Mesothelial cell of epicardium (in vitro differentiated cells): ENCODE measurements around the gene OR5K2. TPM values are rescaled to one million over a fixed set of nuclear protein-coding genes. Genes with fewer than 3 reads are reported as not detected.

ENCODE experiments used
- DNase-seq, 2 experiments: peaks; one replicate each; pipeline ENCODE4 v3.0.0; 2021; ENCODE audit warnings: low spot score in 2 of 2; ENCODE audit not compliant: unreplicated experiment in 2 of 2
- H3K27ac Mint-ChIP-seq: 2 replicates; pipeline ENCODE4 v1.8.0; 2021; ENCODE audit warnings: mixed read lengths
- H3K27me3 Mint-ChIP-seq: 2 replicates; pipeline ENCODE4 v1.8.0; 2021; ENCODE audit warnings: low read depth, mixed read lengths
- H3K36me3 Mint-ChIP-seq: 2 replicates; pipeline ENCODE4 v1.8.0; 2021; ENCODE audit warnings: mixed read lengths
- H3K4me1 Mint-ChIP-seq: 2 replicates; pipeline ENCODE4 v1.8.0; 2021; ENCODE audit warnings: mixed read lengths
- H3K4me3 Mint-ChIP-seq: 2 replicates; pipeline ENCODE4 v1.8.0; 2021; ENCODE audit warnings: mild to moderate bottlenecking, moderate library complexity, mixed read lengths
- H3K9me3 Mint-ChIP-seq: 2 replicates; pipeline ENCODE4 v1.8.0; 2021; ENCODE audit warnings: mixed read lengths
- total RNA-seq: library from RNA; stranded (reverse); gene quantifications from 3 replicates; pipeline ENCODE4 v1.2.1, GENCODE V29; 2021
- TF ChIP-seq, protein P1 (sequence below): fragments of 200-600 bp; sonication (generic); IDR thresholded peaks from one replicate; pipeline ENCODE4 v1.5.0; 2021; ENCODE audit warnings: antibody characterized with exemption; ENCODE audit not compliant: unreplicated experiment

Gene OR5K2
- total RNA-seq, result not detected in 3 replicates

DNA sequence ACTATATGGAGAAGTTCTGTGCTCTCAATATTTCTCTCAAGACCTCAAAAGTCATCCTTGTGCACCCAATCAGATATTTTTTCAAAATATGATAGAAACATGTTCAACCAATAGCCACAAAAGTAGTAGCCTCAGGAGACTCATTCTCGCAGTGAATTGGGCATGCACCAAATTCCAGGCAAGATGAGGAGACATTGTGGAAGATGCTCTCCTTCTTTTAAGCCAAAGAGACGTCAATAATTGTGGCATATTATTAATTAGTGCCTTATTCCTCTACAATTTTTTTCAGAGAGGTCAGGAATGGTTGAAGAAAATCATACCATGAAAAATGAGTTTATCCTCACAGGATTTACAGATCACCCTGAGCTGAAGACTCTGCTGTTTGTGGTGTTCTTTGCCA lies at the start of gene OR5K2:
TSS of gene OR5K2 (plus strand) at position 301 of the 400 bp plus-strand sequence. CDS start at position 301, 0 bp downstream.
- Mint-ChIP-seq H3K9me3 (no peaks in the 10 kb centered on the region), H3K27me3 (peaks cover 18% of the 10 kb centered on the region), H3K36me3 (no peaks in the 10 kb centered on the region), H3K27ac (no peak within 1 kb of the TSS), H3K4me1 (peaks cover 4% of the 10 kb centered on the region), H3K4me3 (no peak within 1 kb of the TSS)
- DNase-seq, result no peak
- TF ChIP-seq, protein P1, sequence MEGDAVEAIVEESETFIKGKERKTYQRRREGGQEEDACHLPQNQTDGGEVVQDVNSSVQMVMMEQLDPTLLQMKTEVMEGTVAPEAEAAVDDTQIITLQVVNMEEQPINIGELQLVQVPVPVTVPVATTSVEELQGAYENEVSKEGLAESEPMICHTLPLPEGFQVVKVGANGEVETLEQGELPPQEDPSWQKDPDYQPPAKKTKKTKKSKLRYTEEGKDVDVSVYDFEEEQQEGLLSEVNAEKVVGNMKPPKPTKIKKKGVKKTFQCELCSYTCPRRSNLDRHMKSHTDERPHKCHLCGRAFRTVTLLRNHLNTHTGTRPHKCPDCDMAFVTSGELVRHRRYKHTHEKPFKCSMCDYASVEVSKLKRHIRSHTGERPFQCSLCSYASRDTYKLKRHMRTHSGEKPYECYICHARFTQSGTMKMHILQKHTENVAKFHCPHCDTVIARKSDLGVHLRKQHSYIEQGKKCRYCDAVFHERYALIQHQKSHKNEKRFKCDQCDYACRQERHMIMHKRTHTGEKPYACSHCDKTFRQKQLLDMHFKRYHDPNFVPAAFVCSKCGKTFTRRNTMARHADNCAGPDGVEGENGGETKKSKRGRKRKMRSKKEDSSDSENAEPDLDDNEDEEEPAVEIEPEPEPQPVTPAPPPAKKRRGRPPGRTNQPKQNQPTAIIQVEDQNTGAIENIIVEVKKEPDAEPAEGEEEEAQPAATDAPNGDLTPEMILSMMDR, result no peak

DNA sequence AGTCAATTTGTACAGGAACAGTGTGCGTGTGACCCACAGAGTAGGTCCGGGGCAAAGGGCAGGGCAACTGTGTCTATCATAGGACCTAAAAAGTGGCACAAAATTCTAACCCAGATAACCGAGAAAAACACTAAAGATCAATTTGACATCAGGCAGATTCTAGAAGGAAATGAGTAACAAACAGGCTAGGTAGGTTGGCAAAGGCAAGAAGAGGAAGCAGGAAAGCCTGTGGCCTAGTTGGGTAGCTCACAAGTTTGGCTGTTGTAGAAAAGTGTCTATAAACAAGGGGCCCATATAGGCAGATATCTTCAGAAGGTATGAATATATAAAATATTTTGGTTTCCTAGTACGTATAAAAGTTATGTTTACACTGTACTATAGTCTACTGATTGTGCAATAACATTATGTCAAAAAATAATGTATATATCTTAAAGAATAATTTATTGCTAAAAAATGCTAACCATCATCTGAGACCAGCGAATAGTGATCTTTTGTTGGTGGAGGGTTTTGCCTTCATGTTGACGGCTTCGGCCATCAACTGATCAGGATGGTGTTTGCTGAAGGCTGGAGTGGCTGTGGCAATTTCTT lies 47.8 kb upstream of the OR5K2 start:
- Mint-ChIP-seq H3K9me3 (peaks cover 3% of the 10 kb centered on the region), H3K27ac (no peak overlapping the region), H3K4me1 (no peaks in the 10 kb centered on the region)

DNA sequence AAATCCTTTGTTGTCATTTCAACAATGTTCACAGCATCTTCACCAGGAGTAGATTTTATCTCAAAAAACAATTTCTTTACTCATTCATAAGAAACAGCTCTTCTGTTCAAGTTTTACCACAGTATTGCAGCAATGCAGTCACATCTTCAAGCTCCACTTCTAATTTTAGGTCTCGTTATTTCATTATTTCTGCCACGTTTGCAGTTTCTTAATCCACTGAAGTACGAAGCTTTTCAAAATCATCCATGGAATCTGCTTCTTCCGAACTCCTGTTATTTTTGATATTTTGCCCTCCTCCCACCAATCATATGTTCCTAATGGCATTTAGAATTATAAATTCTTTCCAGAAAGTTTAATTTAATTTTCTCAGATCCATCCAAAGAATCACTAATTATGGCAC lies 47.1 kb upstream of the OR5K2 start:
- Mint-ChIP-seq H3K27ac (no peak overlapping the region), H3K4me1 (no peaks in the 10 kb centered on the region), H3K9me3 (peaks cover 3% of the 10 kb centered on the region), H3K4me3 (no peak overlapping the region), H3K36me3 (no peaks in the 10 kb centered on the region), H3K27me3 (no peaks in the 10 kb centered on the region)
- TF ChIP-seq, protein P1, result no peak
- DNase-seq, result no peak

More for the DNA sequence above, 47.8 kb upstream of the OR5K2 start:
- H3K36me3 Mint-ChIP-seq, result no peaks in the 10 kb centered on the region
- no peak for DNase-seq
- H3K4me3 Mint-ChIP-seq, result no peak overlapping the region
- TF ChIP-seq, protein P1, result no peak
- H3K27me3 Mint-ChIP-seq, result no peaks in the 10 kb centered on the region

DNA sequence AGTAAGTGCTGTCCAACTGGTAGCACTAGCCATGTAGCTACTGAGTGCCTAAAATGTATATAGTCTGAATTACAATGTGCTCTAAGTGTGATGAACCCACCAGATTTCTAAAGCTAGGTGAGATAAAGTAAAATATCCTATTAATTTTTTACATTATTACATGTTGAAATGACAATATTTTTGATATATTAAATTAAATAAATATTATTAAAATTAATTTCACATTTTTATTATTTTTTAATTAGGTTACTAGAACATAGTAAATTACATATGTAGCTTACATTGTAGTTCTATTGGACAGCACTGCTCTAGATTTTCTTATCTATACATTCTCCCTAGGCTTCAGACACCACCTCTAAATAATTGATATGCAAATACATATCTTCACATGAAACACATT lies 43.7 kb upstream of the OR5K2 start:
- no peak overlapping the region for H3K4me3 Mint-ChIP-seq
- H3K4me1 Mint-ChIP-seq, result no peaks in the 10 kb centered on the region
- TF ChIP-seq, protein P1, result no peak

DNA sequence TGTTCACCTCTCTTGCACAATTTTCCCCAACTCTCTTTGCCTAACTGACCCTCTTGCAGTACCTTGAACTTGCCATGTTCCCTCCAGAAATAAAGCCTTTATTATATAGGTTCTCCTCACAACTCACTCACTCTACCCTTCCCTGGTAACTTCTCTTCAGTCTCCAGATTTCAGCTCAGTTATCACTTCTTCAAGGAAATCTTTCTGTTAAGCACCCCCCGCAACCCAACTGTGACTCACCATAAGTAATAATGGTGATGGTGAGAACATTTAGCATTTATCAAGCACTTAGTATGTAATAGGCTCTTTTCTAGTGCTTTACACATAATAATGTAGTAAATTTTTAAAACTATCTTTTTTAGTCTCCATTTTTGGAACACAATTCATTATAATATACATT lies 42.6 kb upstream of the OR5K2 start:
- Mint-ChIP-seq H3K4me3 (no peak overlapping the region), H3K9me3 (peaks cover 5% of the 10 kb centered on the region), H3K27me3 (no peaks in the 10 kb centered on the region), H3K4me1 (no peaks in the 10 kb centered on the region), H3K36me3 (no peaks in the 10 kb centered on the region), H3K27ac (no peak overlapping the region)
- TF ChIP-seq, protein P1, result no peak
- DNase-seq, result no peak

More for the DNA sequence above, 43.7 kb upstream of the OR5K2 start:
- no peaks in the 10 kb centered on the region for H3K27me3 Mint-ChIP-seq
- DNase-seq, result no peak
- H3K36me3 Mint-ChIP-seq, result no peaks in the 10 kb centered on the region
- H3K27ac Mint-ChIP-seq, result no peak overlapping the region
- peaks cover 3% of the 10 kb centered on the region for H3K9me3 Mint-ChIP-seq

DNA sequence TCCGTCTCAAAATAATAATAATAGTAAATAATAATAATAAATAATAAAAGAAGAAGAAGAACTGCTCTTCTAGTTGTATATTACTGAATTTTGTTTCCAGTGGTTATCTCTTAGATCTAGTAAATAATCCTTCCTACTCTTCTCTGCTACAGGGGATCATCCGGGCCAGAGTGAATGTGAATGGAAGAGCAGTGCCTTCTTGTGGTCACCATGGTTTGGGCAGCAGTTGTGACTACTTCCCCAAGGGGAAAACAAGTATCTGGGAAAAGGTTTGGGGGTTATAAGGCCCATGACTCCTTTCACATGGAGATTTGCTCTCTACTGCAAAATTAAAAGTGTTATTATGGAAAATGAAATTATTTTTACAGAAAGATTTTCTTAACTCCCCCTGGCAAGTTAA lies 39.9 kb upstream of the OR5K2 start:
- no peaks in the 10 kb centered on the region for H3K27me3 Mint-ChIP-seq
- no peak overlapping the region for H3K27ac Mint-ChIP-seq
- no peak for DNase-seq
- no peaks in the 10 kb centered on the region for H3K4me1 Mint-ChIP-seq
- TF ChIP-seq, protein P1, result no peak
- H3K9me3 Mint-ChIP-seq, result peaks cover 5% of the 10 kb centered on the region
- no peaks in the 10 kb centered on the region for H3K36me3 Mint-ChIP-seq
- no peak overlapping the region for H3K4me3 Mint-ChIP-seq
